Thyroid gland (tissue), 4 donors: ENCODE data around the gene UBN1. TPM values are rescaled to one million over a fixed set of nuclear protein-coding genes. Genes with fewer than 3 reads are reported as not detected.

Source experiments
- DNase-seq, 2 donors: peaks; one replicate each; pipeline ENCODE4 v3.0.0-alpha.2; 2019
- H3K27ac ChIP-seq, 3 donors: fragments of 200-600 bp; sonication (generic); 1 replicate in 2 of 3; 2 replicates in 1 of 3; pipeline ENCODE4 v1.5.1; 2016 to 2019; ENCODE audit warnings: mild to moderate bottlenecking in 1 of 3, moderate library complexity in 1 of 3
- H3K27me3 ChIP-seq: fragments of 200-600 bp; sonication (generic); one replicate; pipeline ENCODE4 v1.5.1; 2019
- H3K36me3 ChIP-seq, 2 donors: fragments of 200-600 bp; sonication (generic); one replicate each; pipeline ENCODE4 v1.5.1; 2016 to 2019
- H3K4me1 ChIP-seq, 2 donors: fragments of 200-600 bp; sonication (generic); one replicate each; pipeline ENCODE4 v1.5.1; 2017 to 2019
- H3K4me3 ChIP-seq, 3 donors: fragments of 200-600 bp; sonication (generic); replicated peaks in 1 of 3; 1 replicate in 2 of 3; 2 replicates in 1 of 3; pipeline ENCODE4 v1.5.1; 2016; ENCODE audit warnings: mild to moderate bottlenecking in 1 of 3
- H3K9me3 ChIP-seq: fragments of 200-600 bp; sonication (generic); one replicate; pipeline ENCODE4 v1.5.1; 2017
- CTCF ChIP-seq, 6 experiments: fragments of 200-600 bp in 3 of 6; fragments of 450-650 bp in 3 of 6; sonication (generic) in 3 of 6; IDR thresholded peaks; one replicate each; pipeline ENCODE4 v1.5.1; 2016 to 2019; ENCODE audit warnings: antibody characterized with exemption in 6 of 6, mild to moderate bottlenecking in 2 of 6, inconsistent platforms in 1 of 6, moderate library complexity in 1 of 6
- POLR2A ChIP-seq, 2 donors: fragments of 450-650 bp; IDR thresholded peaks; one replicate each; pipeline ENCODE4 v1.6.1; 2017; ENCODE audit warnings: antibody characterized with exemption in 2 of 2, mild to moderate bottlenecking in 2 of 2, moderate library complexity in 1 of 2
- WGBS, 2 donors: methylation state at CpG; one replicate each; pipeline ENCODE4 v1.1.5; 2017; 5-methylcytosine and 5-hydroxymethylcytosine counted together
- intact Hi-C: fragments of 100-400 bp; cut with DNase I; formaldehyde crosslinking; loops from one replicate; pipeline ENCODE4 v1.15.1; 2023
- total RNA-seq, 4 donors: library from RNA; depleted of rRNA; stranded (reverse); fragments of >200 nt; gene quantifications; one replicate each; pipeline ENCODE4 v1.2.3, GENCODE V29; 2016

The UBN1 gene
- total RNA-seq, 4 donors from 2014 or later = 27.9 to 40.7 (median 30.5) TPM

- WGBS, 2 donors = 68 to 83% methylated on average over 3 of the region's 3 CpGs
- TF ChIP-seq CTCF (IDR thresholded peaks at IDR 0.05) (no peak), POLR2A (IDR thresholded peaks at IDR 0.05) (no peak)
- intact Hi-C loops = no loop called here
These were observed 25.8 kb downstream of the UBN1 start for GRCh38 chr16:4873091-4873490.

GRCh38 chr16:4874666-4875065, 27.4 kb downstream of the UBN1 start:
- Histone ChIP-seq H3K27ac (no peak overlapping the region), H3K36me3 (peaks cover 71 to 83% of the 10 kb centered on the region in 2 donors), H3K27me3 (no peaks in the 10 kb centered on the region), H3K4me1 (peaks cover 8 to 15% of the 10 kb centered on the region in 2 donors), H3K4me3 (no peak overlapping the region), H3K9me3 (no peaks in the 10 kb centered on the region)
- TF ChIP-seq POLR2A (IDR thresholded peaks at IDR 0.05) = no peak
- no peak for TF ChIP-seq CTCF (IDR thresholded peaks at IDR 0.05)
- 91 to 93% methylated on average over 8 of the region's 8 CpGs for WGBS, 2 donors
- DNase-seq = no peak
- intact Hi-C loops = no loop called here

More at GRCh38 chr16:4873091-4873490, 25.8 kb downstream of the UBN1 start:
- H3K36me3 ChIP-seq = peaks cover 63 to 70% of the 10 kb centered on the region in 2 donors
- no peaks in the 10 kb centered on the region for H3K27me3 ChIP-seq
- DNase-seq = no peak
- H3K27ac ChIP-seq = no peak overlapping the region
- no peaks in the 10 kb centered on the region for H3K9me3 ChIP-seq
- H3K4me1 ChIP-seq = peaks cover 21 to 30% of the 10 kb centered on the region in 2 donors
- H3K4me3 ChIP-seq = no peak overlapping the region

- intact Hi-C loops = no loop called here
- H3K4me1 ChIP-seq = peaks cover 0 to 7% of the 10 kb centered on the region in 2 donors
These were observed 29.5 kb downstream of the UBN1 start for GRCh38 chr16:4876646-4877379.

GRCh38 chr16:4877380-4877685, 30.1 kb downstream of the UBN1 start:
- Histone ChIP-seq H3K4me1 (peaks cover 5 to 12% of the 10 kb centered on the region in 2 donors), H3K4me3 (no peak overlapping the region), H3K9me3 (no peaks in the 10 kb centered on the region), H3K36me3 (peaks cover 78 to 84% of the 10 kb centered on the region in 2 donors), H3K27me3 (no peaks in the 10 kb centered on the region), H3K27ac (no peak overlapping the region)
- no peak for TF ChIP-seq CTCF (IDR thresholded peaks at IDR 0.05)
- WGBS, 2 donors = 91 to 96% methylated on average over 14 of the region's 14 CpGs
- no peak for DNase-seq
- intact Hi-C loops = no loop called here

More at GRCh38 chr16:4876646-4877379, 29.5 kb downstream of the UBN1 start:
- H3K27me3 ChIP-seq = no peaks in the 10 kb centered on the region
- no peak for DNase-seq
- peaks cover 81 to 86% of the 10 kb centered on the region in 2 donors for H3K36me3 ChIP-seq
- WGBS, 2 donors = 90 to 91% methylated on average over 10 to 11 of the region's 11 CpGs
- H3K4me3 ChIP-seq = no peak overlapping the region
- no peaks in the 10 kb centered on the region for H3K9me3 ChIP-seq
- H3K27ac ChIP-seq = no peak overlapping the region
- TF ChIP-seq CTCF (IDR thresholded peaks at IDR 0.05) (no peak), POLR2A (IDR thresholded peaks at IDR 0.05) (no peak)

GRCh38 chr16:4879049-4879448, 31.8 kb downstream of the UBN1 start:
- H3K36me3 ChIP-seq = peaks cover 76 to 86% of the 10 kb centered on the region in 2 donors
- H3K27ac ChIP-seq = no peak overlapping the region
- H3K4me1 ChIP-seq = peaks cover 7 to 16% of the 10 kb centered on the region in 2 donors
- WGBS, 2 donors = 82 to 85% methylated on average over 4 of the region's 4 CpGs
- no peak for DNase-seq
- no peaks in the 10 kb centered on the region for H3K9me3 ChIP-seq
- H3K4me3 ChIP-seq = no peak overlapping the region
- TF ChIP-seq CTCF (IDR thresholded peaks at IDR 0.05) (no peak), POLR2A (IDR thresholded peaks at IDR 0.05) (no peak)
- H3K27me3 ChIP-seq = no peaks in the 10 kb centered on the region
- intact Hi-C loops = loop anchor here (2.0 kb wide), 1 partner anchor 36 kb away; no protein-coding TSS in a partner anchor
